Neural crest cell (in vitro differentiated cells): ENCODE results near the gene SETBP1. TPM values are rescaled to one million over a fixed set of nuclear protein-coding genes. Genes with fewer than 3 reads are reported as not detected.

Experiments used
- DNase-seq: peaks from one replicate; pipeline ENCODE4 v3.0.0; 2021; ENCODE audit warnings: low read depth, mixed read lengths, low spot score
- H3K27ac Mint-ChIP-seq: one replicate; pipeline ENCODE4 v1.8.0; 2021; ENCODE audit warnings: mild to moderate bottlenecking, mixed read lengths; ENCODE audit not compliant: unreplicated experiment
- H3K27me3 Mint-ChIP-seq: 2 replicates; pipeline ENCODE4 v1.8.0; 2021; ENCODE audit warnings: low read depth, mild to moderate bottlenecking, mixed read lengths
- H3K36me3 Mint-ChIP-seq: 2 replicates; pipeline ENCODE4 v1.8.0; 2021; ENCODE audit warnings: low read depth, mild to moderate bottlenecking, mixed read lengths
- H3K4me1 Mint-ChIP-seq: 2 replicates; pipeline ENCODE4 v1.8.0; 2021; ENCODE audit warnings: mixed read lengths
- H3K4me3 Mint-ChIP-seq: one replicate; pipeline ENCODE4 v1.8.0; 2021; ENCODE audit warnings: mild to moderate bottlenecking, mixed read lengths
- H3K9me3 Mint-ChIP-seq: 2 replicates; pipeline ENCODE4 v1.8.0; 2021; ENCODE audit warnings: mixed read lengths
- total RNA-seq: library from RNA; stranded (reverse); gene quantifications from 2 replicates; pipeline ENCODE4 v1.2.1, GENCODE V29; 2021
- TF ChIP-seq, protein P1 (sequence below): fragments of 200-600 bp; sonication (generic); conservative IDR thresholded peaks from 2 replicates; pipeline ENCODE4 v1.5.0; 2021; ENCODE audit warnings: antibody characterized with exemption, mild to moderate bottlenecking

Gene SETBP1
- total RNA-seq, 1 donor from 2014 or later, result 38.9 TPM

DNA sequence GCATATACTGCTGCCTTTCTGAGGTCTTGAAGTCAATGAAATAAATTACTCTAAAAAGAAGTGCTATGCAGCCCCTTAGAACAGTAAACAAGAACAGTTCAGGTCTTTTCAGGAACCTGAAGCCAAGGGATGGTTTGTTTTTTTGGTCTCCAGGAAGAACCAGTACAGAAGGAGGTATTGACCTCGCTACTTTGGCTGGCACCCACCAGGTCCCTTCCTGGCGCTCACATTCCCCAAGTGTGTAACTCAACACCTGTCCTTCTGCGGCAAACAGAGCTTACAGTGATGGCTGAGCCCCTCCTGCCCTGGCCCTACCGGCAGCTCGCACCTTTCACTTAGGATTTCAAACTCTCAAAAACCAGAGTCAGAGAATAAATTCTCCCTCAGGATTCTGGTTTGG, 51.9 kb downstream of the SETBP1 start:
- Mint-ChIP-seq H3K27me3 (no peaks in the 10 kb centered on the region), H3K4me1 (peaks cover 76% of the 10 kb centered on the region), H3K36me3 (peaks cover 4% of the 10 kb centered on the region), H3K9me3 (no peaks in the 10 kb centered on the region), H3K27ac (no peak overlapping the region), H3K4me3 (no peak overlapping the region)
- TF ChIP-seq, protein P1, sequence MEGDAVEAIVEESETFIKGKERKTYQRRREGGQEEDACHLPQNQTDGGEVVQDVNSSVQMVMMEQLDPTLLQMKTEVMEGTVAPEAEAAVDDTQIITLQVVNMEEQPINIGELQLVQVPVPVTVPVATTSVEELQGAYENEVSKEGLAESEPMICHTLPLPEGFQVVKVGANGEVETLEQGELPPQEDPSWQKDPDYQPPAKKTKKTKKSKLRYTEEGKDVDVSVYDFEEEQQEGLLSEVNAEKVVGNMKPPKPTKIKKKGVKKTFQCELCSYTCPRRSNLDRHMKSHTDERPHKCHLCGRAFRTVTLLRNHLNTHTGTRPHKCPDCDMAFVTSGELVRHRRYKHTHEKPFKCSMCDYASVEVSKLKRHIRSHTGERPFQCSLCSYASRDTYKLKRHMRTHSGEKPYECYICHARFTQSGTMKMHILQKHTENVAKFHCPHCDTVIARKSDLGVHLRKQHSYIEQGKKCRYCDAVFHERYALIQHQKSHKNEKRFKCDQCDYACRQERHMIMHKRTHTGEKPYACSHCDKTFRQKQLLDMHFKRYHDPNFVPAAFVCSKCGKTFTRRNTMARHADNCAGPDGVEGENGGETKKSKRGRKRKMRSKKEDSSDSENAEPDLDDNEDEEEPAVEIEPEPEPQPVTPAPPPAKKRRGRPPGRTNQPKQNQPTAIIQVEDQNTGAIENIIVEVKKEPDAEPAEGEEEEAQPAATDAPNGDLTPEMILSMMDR, result no peak
- no peak for DNase-seq

DNA sequence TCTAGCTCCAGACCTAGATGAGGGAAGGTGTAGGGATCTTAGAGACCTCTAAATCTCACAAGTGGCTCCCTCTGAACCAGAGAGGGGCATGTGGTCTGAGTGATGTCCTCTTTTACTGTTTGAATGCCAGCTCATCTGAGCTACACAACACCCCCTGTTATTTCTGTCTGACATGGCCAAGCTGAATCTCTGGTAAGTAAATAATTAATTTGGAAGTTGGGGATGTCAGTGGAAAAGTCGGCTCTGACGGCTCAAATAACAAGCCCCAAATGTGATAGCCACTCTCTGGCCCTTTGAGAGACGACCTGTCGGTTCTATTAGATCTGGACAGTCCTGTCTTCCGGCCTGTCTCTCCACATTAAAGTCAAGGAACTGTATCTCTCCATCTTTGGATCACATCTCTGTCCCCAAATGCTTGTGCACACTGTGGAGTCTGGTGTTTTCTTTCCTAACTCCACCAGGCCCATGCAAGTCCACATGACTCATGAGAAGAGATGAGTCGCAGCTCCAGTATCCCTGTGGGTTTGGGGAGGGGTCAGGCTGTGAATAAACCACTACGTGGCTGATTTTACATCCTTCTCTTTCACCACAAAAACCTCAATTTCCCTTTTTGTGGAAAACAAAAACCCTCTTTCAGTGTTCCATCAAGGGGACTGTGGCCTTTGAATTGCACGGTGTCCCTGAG, 52.5 kb downstream of the SETBP1 start:
- Mint-ChIP-seq H3K4me1 (peaks cover 70% of the 10 kb centered on the region), H3K36me3 (peaks cover 4% of the 10 kb centered on the region), H3K9me3 (no peaks in the 10 kb centered on the region), H3K4me3 (no peak overlapping the region), H3K27me3 (no peaks in the 10 kb centered on the region), H3K27ac (peak overlapping the region; percentile 81)
- no peak for DNase-seq
- TF ChIP-seq, protein P1, result no peak

DNA sequence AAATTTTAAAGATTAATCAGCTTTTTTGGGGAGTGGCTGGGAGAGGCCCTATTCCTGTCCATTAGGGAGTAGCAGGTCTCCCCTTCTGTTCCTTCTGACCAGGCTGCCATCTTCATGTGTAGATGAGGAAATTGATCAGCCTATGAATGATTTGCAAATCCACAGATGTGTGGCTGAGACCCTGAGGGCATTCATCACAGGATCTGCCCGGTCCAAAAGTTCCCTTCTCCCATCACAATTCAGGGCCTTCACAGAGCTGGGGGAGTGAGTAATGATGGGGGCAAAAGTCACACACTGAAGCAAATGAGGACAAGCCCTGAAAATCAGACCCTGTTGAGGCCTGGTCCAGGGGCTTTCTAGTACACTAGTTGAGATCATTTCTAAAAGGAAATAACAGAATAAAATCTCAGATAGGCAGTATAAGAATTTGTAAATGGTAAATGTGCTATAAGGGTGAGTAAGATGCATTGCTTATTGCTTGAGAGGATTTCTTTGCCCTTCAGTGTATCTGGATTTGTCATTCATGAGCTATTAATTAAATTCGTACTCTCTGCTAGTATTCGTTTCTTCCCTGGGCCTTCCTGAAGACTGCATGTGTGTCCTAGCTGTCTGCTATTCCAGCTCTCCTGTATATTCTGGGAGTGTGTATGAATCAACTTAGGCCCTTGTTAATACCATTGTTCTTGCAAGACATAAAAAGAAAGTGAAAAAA, 53.2 kb downstream of the SETBP1 start:
- no peaks in the 10 kb centered on the region for H3K9me3 Mint-ChIP-seq
- TF ChIP-seq, protein P1, result no peak
- DNase-seq, result no peak
- H3K4me1 Mint-ChIP-seq, result peaks cover 67% of the 10 kb centered on the region
- H3K27ac Mint-ChIP-seq, result peak overlapping the region; percentile 76
- H3K4me3 Mint-ChIP-seq, result no peak overlapping the region
- no peaks in the 10 kb centered on the region for H3K27me3 Mint-ChIP-seq
- H3K36me3 Mint-ChIP-seq, result peaks cover 4% of the 10 kb centered on the region

DNA sequence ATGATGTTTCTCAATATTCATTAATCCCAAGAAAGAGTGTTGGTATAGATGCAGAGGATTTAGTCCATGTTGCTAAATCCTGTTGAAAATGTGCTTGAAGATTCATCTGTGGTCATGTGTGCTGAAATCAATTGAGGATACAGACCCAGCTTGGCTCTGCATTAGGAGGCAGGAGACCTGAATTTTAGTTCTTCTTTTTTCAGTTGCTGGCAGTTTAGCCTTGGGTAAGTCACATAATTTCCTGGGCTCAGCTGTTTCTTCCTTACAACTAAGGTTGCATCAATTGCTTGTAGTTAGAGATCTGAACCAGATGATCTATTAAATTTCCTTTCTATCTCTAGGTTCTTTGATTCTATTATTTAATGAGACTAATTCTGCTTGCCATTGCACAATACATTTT, 54.4 kb downstream of the SETBP1 start:
- Mint-ChIP-seq H3K27ac (peak overlapping the region; percentile 37), H3K9me3 (no peaks in the 10 kb centered on the region), H3K4me1 (peaks cover 64% of the 10 kb centered on the region), H3K27me3 (no peaks in the 10 kb centered on the region), H3K4me3 (no peak overlapping the region), H3K36me3 (peaks cover 10% of the 10 kb centered on the region)
- TF ChIP-seq, protein P1, result no peak
- no peak for DNase-seq

DNA sequence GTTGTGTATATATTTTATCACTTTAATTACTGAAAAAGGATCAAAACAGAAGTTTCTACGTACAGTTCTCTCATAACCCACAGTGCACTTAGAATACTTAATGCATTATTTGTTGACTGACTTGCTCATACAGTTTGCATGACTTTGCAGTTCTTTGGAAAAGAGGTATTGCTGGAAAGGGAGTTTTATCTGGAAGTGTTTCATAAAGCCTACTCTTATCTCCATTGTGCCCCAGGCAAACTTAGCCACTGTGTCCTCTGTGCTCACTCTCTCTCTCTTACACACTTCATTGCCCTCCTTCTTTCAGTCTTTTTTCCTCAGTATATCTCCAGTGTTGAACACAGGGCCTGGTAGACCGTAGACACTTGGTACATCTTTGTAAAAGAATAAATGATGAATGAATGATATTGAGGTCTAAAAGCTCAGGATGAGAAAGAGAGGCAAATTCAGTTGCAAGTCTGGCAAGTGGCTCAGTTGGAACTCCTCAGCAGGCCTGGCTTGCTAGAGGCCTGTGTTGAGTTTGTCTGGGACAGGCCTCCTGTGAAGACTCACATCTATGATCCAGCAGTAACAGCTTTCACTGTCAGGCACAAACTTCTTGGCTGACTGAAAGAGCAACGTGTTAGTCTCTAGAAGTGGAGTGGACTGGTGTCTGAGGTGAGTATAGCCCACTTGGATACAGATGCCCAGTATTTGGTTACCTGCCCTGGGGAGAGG, 56.1 kb downstream of the SETBP1 start:
- Mint-ChIP-seq H3K4me1 (peaks cover 62% of the 10 kb centered on the region), H3K4me3 (no peak overlapping the region), H3K36me3 (peaks cover 15% of the 10 kb centered on the region), H3K27me3 (no peaks in the 10 kb centered on the region), H3K9me3 (no peaks in the 10 kb centered on the region), H3K27ac (peak overlapping the region; percentile 45)
- TF ChIP-seq, protein P1, result no peak
- no peak for DNase-seq
